RKO (cell line): ENCODE results near the gene THOP1.

Source experiments
- DNase-seq: peaks from one replicate; pipeline ENCODE4 v3.0.0-alpha.2; 2016; ENCODE audit warnings: low spot score

THOP1 gene

DNA sequence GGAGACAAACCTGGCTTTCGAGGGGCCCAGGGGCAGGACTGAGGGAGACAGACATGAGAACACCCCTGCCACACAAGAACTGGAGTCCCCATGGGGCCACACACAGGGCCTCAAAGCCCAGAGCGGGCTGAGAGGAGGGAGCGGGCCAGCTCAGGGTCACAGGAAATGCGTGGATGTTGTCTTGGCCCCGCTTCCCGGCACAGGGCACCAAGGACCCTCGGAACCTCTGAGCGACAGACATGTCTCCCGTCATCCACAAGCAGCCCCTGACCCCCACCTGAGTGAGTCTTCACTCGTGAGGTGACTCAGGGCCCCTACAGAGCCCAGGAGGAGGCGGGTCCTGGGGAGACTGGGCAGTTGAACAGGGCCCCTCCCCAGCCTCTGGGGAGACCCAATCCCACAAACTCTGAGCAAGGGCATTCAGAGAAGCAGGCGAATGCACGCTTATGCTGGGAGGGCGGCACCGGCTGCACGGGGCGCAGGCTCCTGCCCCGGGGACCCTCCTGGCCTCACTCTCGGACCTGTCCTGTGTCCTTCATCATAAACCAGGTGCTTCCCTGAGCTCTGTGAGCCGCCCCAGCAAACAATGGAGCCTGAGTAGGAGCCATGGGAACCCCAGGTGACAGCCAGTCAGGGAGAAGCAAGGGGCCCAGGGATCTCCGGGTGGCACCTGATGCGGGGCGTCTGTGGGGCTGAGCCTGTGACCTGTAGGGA is 22.4 kb upstream of the THOP1 start:
- DNase-seq, result no peak

DNA sequence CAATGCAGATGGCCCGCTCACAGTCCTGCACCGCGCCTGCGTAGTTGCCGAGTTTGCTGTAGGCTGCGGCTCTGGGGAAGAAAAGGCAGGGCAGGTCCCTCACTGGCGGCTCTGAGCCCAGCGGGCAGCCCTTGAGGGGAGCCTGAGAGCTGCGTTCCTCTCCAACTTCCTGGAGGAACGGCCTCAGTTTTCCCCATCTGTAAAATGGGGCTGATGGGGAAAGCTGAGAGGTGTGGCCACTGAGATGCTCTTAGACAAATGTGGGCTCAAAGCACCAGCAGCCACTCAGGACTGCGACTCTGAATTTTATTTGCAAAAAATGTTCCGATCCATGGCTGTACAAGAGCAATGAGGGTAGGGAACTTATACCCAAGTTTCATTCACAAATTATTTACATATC is 21.6 kb upstream of the THOP1 start:
- no peak for DNase-seq

DNA sequence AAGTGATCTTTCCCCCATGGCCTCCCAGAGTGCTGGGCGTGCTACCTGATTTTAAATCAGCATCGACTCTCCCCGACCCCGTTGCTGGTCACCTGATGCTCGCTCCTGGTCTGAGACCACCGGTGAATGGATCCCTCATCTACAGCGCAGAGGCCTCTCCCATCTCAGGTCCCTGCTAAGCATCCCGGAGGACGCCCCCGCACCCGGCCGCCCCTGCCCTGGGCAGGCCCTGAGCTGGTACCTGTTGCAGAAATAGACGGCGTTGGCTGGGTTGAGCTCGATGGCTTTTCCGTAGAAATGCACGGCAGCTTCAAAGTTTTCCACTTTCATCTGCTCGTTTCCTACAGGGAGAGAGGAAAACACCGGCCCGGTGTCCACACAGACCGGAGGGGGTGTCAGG is 20.4 kb upstream of the THOP1 start:
- DNase-seq, result no peak

DNA sequence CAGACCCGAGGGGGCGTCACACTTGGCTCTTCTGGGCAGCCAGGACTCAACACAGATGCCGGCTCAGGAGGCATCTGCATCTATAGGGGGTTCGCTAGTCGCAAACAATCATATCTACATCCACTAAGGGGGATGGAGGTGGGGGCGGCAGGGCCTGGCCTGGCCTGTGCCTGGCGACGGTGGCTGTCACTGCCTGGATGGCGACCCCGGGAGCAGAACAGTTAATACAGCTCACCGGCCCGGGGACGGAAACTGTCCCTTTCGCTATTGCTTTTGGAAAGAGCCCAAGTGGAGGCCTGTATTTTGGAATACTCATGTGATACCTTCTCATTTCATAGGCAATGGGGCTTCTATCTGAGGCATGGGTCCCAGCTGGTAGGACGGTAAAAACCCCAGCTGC is 19.9 kb upstream of the THOP1 start:
- DNase-seq, result no peak

DNA sequence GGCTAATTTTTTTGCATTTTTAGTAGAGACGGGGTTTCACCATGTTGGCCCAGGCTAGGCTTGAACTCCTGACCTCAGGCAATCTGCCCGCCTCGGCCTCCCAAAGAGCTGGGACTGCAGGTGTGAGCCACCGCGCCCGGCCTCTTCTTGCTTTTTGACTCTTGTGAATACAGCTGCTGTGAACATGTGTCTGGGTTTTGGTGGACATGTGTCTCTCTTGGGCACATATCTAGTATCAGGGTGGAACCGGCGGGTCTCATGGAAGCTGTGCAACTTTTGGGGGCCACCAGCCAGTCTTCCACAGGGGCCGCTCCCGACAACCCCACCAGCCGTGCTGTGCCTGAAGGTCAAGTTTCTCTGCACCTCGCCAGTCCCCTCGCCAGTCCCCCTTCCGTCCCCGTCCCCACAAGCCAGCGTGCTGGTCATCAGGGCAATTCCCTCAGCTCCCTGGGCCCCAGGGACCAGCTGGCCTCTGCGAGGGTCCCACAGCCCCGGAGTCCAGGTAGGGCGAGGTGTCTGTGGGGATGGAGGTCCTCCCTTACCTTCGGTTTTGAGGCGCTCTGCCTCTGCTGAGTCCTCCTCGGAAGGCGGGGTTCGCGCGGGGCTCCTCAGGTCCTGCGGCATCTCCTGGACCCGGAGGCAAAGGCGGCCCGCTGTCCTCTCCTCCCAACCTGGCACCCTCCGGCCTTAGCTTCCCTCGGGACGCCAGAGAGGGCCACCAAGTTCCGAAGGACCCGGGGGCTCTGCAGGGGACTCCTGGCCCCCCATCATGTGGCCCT is 18.5 kb upstream of the THOP1 start:
- DNase-seq, result no peak

DNA sequence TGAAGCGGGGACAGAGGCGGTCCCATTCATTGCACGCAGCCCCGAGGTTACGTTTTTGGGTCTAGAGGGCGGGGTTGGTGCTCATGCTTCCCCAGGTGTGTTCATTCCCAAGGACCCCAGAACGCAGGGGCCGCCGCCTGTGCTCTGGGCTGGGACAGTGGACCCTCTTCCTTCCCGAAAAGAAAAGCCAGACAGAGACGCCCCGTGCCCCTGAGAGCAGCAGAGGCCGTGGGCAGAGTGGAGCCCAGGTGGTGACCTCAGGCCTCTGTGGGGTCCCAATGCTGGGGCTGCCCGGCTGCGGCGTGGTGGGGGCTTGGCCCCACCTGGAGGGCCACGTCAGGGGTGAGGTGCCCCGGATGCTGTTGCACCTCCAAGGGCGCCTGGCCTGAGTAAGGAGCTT is 17.6 kb upstream of the THOP1 start:
- DNase-seq, result no peak

DNA sequence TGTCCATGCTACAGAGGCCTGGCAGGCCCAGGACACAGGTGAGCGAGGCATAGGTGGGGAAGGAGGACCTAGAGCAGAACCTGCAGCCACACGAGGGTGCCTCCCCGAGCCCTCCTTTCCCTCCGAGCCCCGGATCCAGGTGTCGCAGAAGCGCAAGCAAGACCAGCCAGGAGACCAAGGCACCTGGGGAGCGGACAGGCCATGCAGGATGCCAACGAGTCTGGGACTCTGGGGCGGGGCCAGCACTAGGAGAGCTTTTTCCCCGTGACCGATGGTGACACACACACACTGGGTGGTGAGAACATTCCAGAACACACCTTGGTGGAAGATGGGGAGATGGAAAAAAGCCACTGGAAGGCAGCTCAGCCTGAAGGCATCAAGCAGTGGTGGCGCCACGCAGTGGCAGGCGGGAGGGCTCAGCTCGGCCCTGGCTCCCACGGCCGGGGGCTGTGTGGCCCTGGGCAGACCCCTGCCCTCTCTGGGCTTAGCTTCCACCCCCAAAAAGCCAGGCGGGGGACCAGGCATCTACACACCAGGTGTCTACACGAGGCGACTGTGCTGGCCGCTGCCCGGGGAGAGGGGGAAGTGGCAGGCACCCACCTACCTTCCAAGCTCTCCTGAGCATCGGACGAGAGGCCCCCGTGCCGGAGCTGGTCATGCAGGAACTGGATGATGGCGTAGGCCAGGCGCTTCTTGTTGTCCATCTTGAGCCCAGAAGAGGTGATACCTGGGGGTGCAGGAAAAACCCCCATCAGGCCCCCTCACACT is 16.8 kb upstream of the THOP1 start:
- no peak for DNase-seq

DNA sequence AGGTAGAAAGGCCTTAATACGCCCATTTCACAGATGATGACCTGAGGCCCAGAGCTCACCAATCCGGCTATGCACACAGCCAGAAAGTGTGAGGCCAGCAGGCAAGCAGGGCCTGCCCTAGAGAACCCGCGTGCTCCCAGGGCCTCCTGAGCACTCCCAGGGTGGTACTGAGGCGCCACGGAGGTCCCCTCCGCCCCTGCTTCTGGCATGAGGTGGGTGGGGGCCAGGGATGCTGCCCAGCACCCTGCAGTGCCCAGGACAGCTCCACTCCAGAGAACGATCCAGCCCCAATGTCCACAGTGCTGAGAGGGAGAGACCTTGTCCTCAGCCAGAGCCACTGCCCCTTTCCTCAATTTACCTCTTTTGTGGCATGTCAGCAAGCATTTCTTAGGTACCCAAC is 16.1 kb upstream of the THOP1 start:
- no peak for DNase-seq

DNA sequence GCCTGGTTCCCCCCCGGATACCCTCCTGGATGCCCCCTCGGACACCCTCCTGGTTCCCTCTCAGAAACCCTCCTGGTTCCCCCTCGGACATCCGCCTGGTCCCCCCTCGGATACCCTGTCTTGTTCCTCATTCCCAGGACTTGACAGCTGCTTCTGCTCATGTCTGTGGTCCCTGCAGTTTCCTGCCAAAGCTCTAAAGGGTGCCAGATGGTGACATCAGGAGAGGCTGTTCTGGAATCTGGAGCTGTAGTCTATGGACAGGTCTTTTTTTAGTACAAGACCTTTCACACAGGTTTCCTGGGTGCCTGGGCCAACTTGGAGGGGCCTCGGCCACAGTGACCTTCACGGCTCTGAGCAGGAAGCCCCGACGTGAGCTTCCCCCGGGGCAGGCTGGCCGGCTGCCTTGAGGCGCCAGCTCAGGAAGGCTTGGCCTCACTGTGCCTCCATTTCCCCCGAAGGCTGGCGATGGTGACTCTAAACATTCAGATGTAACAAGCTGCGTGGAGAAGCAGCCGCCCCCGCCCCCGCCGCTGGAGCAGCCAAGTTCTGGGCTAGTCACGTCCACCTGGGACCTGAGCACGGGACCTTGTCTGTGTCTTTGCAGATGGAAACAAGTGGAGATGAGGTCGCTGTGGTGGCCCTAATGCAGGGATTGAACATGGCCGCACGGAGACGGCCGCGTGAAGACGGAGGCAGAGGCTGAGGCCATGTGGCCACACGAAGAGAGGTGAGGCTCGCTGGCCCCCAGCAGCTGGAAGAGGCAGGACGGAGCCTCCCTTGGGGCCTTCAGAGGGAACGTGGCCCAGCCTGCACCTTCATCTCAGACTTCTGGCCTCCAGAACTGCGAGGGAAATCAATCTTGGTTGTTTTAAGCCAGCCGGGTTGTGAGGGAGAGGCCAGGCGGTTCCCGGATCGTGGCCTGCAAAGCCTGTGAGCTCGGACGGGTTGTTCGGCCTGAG is 15.0 kb upstream of the THOP1 start:
- DNase-seq, result no peak

DNA sequence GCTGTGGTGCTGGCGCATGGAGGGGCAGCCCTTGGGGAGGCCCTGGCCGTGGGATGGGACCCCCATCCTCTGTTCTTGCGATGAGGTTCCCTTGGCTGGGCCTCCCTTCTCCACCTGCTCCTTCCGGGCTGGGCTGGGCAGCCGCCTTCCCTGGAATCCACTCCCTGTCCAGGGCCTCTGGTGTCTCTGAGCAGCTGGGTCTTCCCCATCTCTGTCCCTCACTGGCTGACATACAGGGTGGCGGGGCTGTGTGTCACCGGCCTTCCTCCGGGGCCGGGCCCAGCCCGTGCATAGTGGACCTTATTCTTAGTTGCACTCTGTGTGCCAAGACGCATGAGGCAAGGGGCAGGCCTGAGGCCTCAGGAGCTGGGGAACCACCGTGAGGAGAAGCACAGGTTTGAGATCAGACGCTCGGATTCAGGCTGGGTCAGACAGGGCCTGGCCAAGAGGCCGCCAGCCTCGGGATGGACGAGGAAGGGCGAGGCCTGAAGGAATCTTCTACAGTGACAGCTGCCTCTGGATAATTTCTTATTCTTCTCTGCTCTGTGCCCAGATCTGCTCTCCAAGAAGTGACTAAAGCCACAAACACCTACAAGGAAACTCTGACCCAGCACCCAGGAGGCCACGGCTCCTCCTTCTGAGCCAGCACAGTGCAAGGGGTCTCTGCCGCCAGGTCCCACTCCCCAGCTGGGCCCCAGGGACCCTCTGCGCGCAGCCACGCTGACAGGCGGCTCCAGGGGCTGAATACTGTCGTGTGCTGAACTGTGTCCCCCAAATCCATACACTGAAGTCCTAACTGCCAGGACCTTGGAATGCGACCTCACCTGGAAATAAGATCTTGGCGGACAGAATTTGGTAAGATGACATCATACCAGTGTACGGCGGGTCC is 13.3 kb upstream of the THOP1 start:
- DNase-seq, result no peak

DNA sequence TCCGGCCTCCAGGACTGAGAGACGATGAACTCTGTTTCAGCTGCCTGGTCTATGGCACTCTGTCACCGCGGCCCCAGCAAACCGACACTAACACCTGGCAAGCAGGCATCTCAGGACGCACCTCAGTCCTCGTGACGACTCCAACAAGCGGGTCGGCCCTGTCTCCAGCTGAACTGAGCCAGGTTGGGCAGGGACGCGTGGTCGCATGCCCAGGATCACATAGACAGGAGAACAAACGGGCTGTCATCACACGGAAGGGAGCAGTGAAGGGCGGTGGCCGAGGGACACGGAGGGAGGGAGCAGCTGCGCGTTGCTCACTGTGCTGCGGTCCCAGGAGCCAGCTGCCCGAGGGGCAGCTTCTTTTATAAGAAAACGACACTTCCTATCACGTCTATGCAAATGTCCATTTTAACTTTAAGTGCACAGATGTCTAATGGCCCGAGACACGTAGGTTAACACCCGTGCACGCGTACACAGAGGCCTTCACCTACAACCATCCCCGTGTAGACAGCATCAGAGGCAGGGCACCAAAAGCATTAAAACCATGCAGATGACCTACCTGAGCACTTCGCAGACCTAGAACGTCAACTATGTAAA is 11.1 kb upstream of the THOP1 start:
- no peak for DNase-seq

DNA sequence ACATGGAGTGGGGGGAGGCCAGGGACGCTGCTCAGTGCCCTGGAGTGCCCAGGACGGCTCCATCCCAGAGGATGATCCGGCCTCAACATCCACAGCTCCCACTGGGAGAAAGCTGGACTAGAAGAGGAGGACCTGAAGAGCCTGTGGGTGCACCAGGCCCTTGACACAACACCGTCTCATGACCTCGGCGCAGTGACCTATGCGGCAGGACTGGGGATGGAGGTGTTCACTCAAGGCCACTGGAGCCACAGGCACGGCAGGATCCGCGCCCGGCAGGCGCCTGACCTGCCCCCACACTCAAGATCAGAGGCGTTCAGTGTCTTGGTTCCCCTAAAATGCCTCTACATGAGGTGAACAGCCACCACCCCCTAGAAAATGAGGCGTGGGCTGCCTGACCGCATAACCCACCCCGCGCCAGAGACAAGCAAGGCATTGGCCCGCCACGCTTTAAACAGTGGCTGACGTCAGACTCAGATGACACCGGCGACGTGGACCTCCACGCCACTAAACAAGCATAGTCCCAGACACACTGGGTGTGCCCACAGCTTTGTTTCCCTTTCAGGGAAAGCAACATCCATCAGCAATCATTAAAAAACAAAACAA is 10.2 kb upstream of the THOP1 start:
- DNase-seq, result no peak

DNA sequence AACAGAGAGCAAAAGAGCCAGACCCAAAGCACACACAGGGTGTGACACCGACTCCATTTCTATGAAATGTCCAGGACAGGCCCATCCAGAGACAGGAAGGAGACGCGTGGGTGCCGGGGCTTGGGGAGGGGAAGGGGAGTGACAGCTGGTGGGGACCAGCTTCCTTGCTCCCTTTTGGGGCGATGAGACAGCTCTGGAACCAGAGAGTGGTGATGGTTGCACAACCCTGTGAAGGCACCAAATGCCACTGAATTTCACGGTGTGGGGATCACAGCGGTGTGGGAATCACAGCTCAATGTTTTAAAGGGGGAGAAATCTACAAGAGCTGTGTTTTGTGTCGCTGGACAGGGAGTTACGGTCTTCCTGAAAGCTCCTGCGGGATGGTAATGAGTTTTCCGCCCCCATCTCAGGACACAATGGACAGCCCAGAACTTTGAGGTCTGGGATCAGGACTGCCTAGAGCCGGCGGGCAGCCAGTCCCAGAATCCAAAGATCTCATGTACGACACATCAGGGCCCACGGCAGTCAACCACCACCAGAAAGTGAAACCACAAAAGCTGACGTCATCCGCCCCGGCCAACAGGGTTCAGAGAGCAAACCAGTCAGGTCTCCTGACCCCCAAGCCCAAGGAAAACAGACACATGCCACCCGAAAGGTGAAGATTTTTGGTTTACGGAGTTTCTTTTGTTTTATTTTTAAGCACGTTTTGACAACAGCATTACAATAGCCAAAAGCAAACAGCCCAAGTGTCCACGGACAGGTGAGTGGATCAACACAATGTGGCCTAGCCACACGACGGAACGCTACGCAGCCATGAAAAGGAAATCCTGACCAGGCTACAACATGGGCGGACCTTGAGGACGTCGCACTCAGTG is 9.5 kb upstream of the THOP1 start:
- no peak for DNase-seq

DNA sequence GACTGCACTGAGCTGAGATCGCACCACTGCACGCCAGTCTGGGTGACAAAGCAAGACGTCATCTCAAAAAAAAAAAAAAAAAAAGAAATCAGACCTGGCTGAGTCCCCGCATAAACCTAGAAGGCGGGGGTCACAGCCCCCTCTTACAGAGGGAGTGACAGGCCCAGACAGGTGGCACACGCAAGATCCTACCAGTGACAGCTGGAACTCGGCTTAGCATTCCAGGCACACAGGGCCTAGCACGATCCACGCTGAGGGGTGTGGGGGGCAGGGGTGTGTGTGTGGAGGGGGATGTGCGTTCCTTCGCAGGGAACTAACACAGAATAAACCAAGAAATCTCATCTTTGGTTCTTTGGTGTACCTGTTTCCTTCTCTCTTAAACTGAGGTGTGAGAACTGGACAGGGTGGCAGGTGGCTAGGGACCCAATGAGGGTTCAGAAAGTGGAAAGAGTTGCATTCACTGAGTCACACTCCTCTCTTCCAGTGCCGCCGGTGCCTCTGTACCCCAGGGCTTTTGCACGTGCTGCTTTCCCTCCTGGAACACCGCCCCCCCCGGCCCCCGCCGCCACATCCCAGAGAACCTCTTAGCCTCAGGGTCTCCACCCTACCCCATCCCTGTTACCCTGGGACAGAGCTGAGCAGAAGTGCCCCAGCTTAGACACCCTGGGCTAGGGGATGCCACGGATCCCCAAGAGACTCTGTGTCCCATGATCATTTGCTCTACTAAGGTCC is 7.2 kb upstream of the THOP1 start:
- no peak for DNase-seq

DNA sequence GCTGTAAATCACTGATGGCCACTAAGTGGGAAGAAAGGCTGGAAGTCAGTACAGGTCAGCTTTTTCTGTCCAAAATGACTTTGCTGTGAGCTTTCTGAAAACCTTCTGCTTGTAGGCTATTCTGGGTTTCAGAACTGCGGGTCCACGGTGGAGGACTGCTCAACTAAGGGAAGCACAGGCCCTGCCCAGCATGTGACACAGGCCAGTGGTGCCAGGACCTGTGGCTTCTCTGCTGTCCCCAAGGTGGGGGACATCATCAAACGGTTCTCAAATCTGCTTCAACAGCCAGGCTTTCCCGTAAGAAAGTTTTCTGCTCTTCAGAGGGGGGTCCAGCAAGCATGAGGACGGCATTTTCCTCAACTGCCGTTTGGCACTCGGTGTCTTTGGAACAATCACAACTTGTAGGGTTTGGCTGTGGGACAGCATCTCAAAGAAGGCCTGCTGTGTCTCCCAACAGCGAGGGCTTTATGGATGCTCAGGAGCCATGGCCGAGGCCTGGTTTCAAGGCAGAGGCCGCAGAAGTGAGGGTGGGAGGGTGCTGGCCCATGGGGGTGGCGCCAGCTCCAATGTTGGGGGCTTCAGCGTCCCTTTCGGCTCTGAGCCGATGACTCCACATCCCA is 6.1 kb upstream of the THOP1 start:
- no peak for DNase-seq

DNA sequence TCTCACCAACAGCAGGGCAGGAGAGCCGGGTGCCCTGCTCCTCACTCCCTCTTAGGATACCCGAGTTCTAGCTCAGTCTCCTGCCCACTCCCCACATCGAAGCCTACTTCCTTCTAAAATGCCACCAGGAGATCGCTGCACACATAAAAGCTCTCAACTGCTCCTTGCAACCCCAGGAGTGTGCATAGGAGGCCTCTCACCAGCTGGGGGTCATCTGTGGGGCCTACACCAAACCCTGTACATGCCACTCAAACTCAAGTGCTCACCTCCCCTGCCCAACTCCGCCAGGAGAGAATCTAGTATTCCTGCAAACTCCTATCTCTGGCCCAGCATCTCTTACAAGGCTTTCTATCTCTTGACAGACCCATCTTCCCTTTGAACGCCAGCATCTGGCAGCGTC is 5.0 kb upstream of the THOP1 start:
- no peak for DNase-seq

DNA sequence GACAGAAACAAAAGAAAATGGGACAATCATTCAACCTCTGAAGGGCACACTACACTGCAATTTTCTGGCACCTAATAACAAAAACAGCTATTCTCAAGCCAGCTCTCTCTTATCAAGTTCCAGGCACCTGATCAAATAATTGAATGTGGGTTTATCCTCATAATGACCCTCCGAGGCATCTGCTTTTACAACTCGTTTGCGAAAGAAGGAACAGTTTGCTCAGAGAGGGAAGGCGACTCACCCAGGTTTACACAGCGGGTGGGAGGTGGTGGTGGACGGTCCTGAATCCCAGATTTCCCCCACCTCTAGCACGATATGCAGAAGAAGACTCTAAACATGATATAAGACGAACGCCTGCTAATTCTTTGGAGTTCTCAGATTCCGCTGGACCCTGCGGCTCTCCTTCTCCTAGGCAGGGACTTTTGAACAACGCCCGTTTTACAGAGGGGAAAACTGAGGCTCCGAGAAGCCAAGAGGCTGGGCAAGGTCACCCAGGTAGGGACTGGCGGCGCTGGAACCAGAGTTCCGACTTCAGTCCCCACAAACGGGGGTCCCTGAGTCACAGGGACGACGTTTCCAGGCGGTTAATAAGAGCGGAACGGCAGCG is 2.9 kb upstream of the THOP1 start:
- no peak for DNase-seq
